Mucosa of rectum (tissue), 2 donors: ENCODE results near the gene CEP57L1.

ENCODE experiments used
- H3K27ac ChIP-seq, 2 donors: one replicate each; pipeline ENCODE4 v1.7.0; 2013; ENCODE audit warnings: inconsistent platforms in 2 of 2, low read depth in 2 of 2, low read length in 2 of 2
- H3K27me3 ChIP-seq, 2 donors: one replicate each; pipeline ENCODE4 v1.7.0; 2013; ENCODE audit warnings: low read length in 2 of 2; ENCODE audit not compliant: control insufficient read depth in 2 of 2, insufficient read depth in 2 of 2
- H3K36me3 ChIP-seq, 2 donors: one replicate each; pipeline ENCODE4 v1.7.0; 2013; ENCODE audit warnings: low read length in 2 of 2; ENCODE audit not compliant: control insufficient read depth in 2 of 2, insufficient read depth in 2 of 2
- H3K4me1 ChIP-seq, 2 donors: one replicate each; pipeline ENCODE4 v1.7.0; 2013; ENCODE audit warnings: low read length in 2 of 2, mild to moderate bottlenecking in 1 of 2; ENCODE audit not compliant: control insufficient read depth in 2 of 2, insufficient read depth in 2 of 2
- H3K4me3 ChIP-seq, 2 donors: one replicate each; pipeline ENCODE4 v1.7.0; 2013; ENCODE audit warnings: low read length in 2 of 2
- H3K9ac ChIP-seq, 2 donors: one replicate each; pipeline ENCODE4 v1.7.0; 2013; ENCODE audit warnings: low read length in 2 of 2, low read depth in 1 of 2, mild to moderate bottlenecking in 1 of 2
- H3K9me3 ChIP-seq, 2 donors: one replicate each; pipeline ENCODE4 v1.7.0; 2013; ENCODE audit warnings: low read length in 2 of 2; ENCODE audit not compliant: control insufficient read depth in 2 of 2
- donor health status: healthy.
- donor health status: Normal muscosa, but diverticular disease.

The CEP57L1 gene

GRCh38 chr6:109204511-109204910 lies 109.2 kb downstream of the CEP57L1 start:
- Histone ChIP-seq H3K9me3 (no peaks in the 10 kb centered on the region), H3K27ac (no peak overlapping the region), H3K36me3 (no peaks in the 10 kb centered on the region), H3K9ac (no peak overlapping the region), H3K4me1 (no peaks in the 10 kb centered on the region), H3K4me3 (no peak overlapping the region), H3K27me3 (no peaks in the 10 kb centered on the region)

- no peak overlapping the region for H3K9ac ChIP-seq
- no peaks in the 10 kb centered on the region for H3K4me1 ChIP-seq
- H3K4me3 ChIP-seq: no peak overlapping the region
- H3K9me3 ChIP-seq: no peaks in the 10 kb centered on the region
- H3K36me3 ChIP-seq: no peaks in the 10 kb centered on the region
- H3K27me3 ChIP-seq: no peaks in the 10 kb centered on the region
- no peak overlapping the region for H3K27ac ChIP-seq
These were observed 117.4 kb downstream of the CEP57L1 start for GRCh38 chr6:109212683-109213082.
